ENCODE measurements around the gene GGTLC1.
"Not testable (repeated sequence)": the region's sequence is repeated elsewhere in the genome, so short reads cannot be mapped to it uniquely, and the experiment has no call there.

GGTLC1 gene

GRCh38 chr20:23995905-23996666 is 7.5 kb upstream of the GGTLC1 start:
- Histone ChIP-seq H3K36me3 (no peaks in the 10 kb centered on the region), H3K4me3 (no peak overlapping the region), H3K9me3 (no peaks in the 10 kb centered on the region), H3K4me1 (peaks cover 8% of the 10 kb centered on the region), H3K27ac (no peak overlapping the region), H3K9ac (no peak overlapping the region), H4K20me1 (no peaks in the 10 kb centered on the region), H3K4me2 (no peak overlapping the region), H3K27me3 (no peaks in the 10 kb centered on the region)
- TF ChIP-seq Cebpa-rat (IDR thresholded peaks at IDR 0.05) = no peak

GRCh38 chr20:23995291-23995690 is 6.7 kb upstream of the GGTLC1 start:
- H3K9me3 ChIP-seq, H3K27me3 ChIP-seq, H3K36me3 ChIP-seq, H4K20me1 ChIP-seq, H3K4me3 ChIP-seq, H3K4me1 ChIP-seq, H3K9ac ChIP-seq, H3K27ac ChIP-seq: not testable (repeated sequence)
- peak overlapping the region; percentile 18; the same call in 1 of the 2 replicates for H3K4me2 ChIP-seq

- not testable (repeated sequence) for H4K20me1 ChIP-seq, H3K4me2 ChIP-seq, H3K27me3 ChIP-seq, H3K36me3 ChIP-seq, H3K27ac ChIP-seq, H3K9me3 ChIP-seq, H3K9ac ChIP-seq, H3K4me3 ChIP-seq, H3K4me1 ChIP-seq
Observed at GRCh38 chr20:23994001-23994633, 5.5 kb upstream of the GGTLC1 start.

GRCh38 chr20:23993440-23993839 is 4.9 kb upstream of the GGTLC1 start:
- H3K9me3 ChIP-seq, H3K4me2 ChIP-seq, H3K9ac ChIP-seq, H4K20me1 ChIP-seq, H3K27me3 ChIP-seq, H3K4me3 ChIP-seq, H3K4me1 ChIP-seq, H3K36me3 ChIP-seq, H3K27ac ChIP-seq: not testable (repeated sequence)

GRCh38 chr20:23990296-23990695 is 1.7 kb upstream of the GGTLC1 start:
- not testable (repeated sequence) for H3K36me3 ChIP-seq, H3K4me3 ChIP-seq, H3K9ac ChIP-seq, H3K27me3 ChIP-seq, H3K4me1 ChIP-seq, H4K20me1 ChIP-seq, H3K4me2 ChIP-seq, H3K9me3 ChIP-seq, H3K27ac ChIP-seq

GRCh38 chr20:23988966-23989365 is 387 bp upstream of the GGTLC1 start:
- not testable (repeated sequence) for H3K36me3 ChIP-seq, H3K4me2 ChIP-seq, H4K20me1 ChIP-seq, H3K4me1 ChIP-seq, H3K9me3 ChIP-seq, H3K27ac ChIP-seq, H3K27me3 ChIP-seq, H3K4me3 ChIP-seq, H3K9ac ChIP-seq

- H3K9me3 ChIP-seq, H3K36me3 ChIP-seq, H3K9ac ChIP-seq, H3K4me2 ChIP-seq, H3K4me3 ChIP-seq, H4K20me1 ChIP-seq, H3K27ac ChIP-seq, H3K27me3 ChIP-seq, H3K4me1 ChIP-seq: not testable (repeated sequence)
Observed at GRCh38 chr20:23986716-23987115, 1.9 kb downstream of the GGTLC1 start.

GRCh38 chr20:23986310-23986709 is 2.3 kb downstream of the GGTLC1 start:
- not testable (repeated sequence) for H3K4me3 ChIP-seq, H3K36me3 ChIP-seq, H3K9me3 ChIP-seq, H4K20me1 ChIP-seq, H3K4me1 ChIP-seq, H3K4me2 ChIP-seq, H3K27me3 ChIP-seq, H3K27ac ChIP-seq, H3K9ac ChIP-seq

- not testable (repeated sequence) for H3K4me1 ChIP-seq, H4K20me1 ChIP-seq, H3K27ac ChIP-seq, H3K9me3 ChIP-seq, H3K36me3 ChIP-seq, H3K4me2 ChIP-seq, H3K4me3 ChIP-seq, H3K27me3 ChIP-seq, H3K9ac ChIP-seq
Observed at GRCh38 chr20:23985790-23986225, 2.8 kb downstream of the GGTLC1 start.

- not testable (repeated sequence) for H3K9ac ChIP-seq, H3K4me3 ChIP-seq, H3K4me2 ChIP-seq
Observed at GRCh38 chr20:23985066-23985789, 3.4 kb downstream of the GGTLC1 start.

GRCh38 chr20:23984476-23985023 is 4.0 kb downstream of the GGTLC1 start:
- H3K27ac ChIP-seq, H3K27me3 ChIP-seq, H3K36me3 ChIP-seq, H3K4me2 ChIP-seq, H4K20me1 ChIP-seq, H3K4me3 ChIP-seq, H3K9me3 ChIP-seq, H3K9ac ChIP-seq: not testable (repeated sequence)
- peaks cover 16% of the 10 kb centered on the region for H3K4me1 ChIP-seq

More at GRCh38 chr20:23985066-23985789, 3.4 kb downstream of the GGTLC1 start:
- not testable (repeated sequence) for H3K27ac ChIP-seq, H3K4me1 ChIP-seq, H4K20me1 ChIP-seq, H3K36me3 ChIP-seq, H3K9me3 ChIP-seq, H3K27me3 ChIP-seq

GRCh38 chr20:23982112-23983018 is 6.2 kb downstream of the GGTLC1 start:
- H3K36me3 ChIP-seq, H4K20me1 ChIP-seq, H3K9ac ChIP-seq, H3K4me2 ChIP-seq, H3K27me3 ChIP-seq, H3K9me3 ChIP-seq, H3K27ac ChIP-seq, H3K4me3 ChIP-seq: not testable (repeated sequence)
- peaks cover 33% of the 10 kb centered on the region for H3K4me1 ChIP-seq

GRCh38 chr20:23981526-23981925 is 7.1 kb downstream of the GGTLC1 start:
- not testable (repeated sequence) for H4K20me1 ChIP-seq, H3K9ac ChIP-seq, H3K4me3 ChIP-seq, H3K27me3 ChIP-seq, H3K27ac ChIP-seq, H3K36me3 ChIP-seq, H3K4me2 ChIP-seq, H3K9me3 ChIP-seq
- H3K4me1 ChIP-seq = peaks cover 33% of the 10 kb centered on the region
